Stimulated activated CD4-positive, alpha-beta T cell treated with anti-CD3 and anti-CD28 coated beads, Interleukin-4, amount 100 ng/mL, for 48 hours (primary cell): ENCODE data around the gene BCL2L12.
"Not testable (repeated sequence)": the region's sequence is repeated elsewhere in the genome, so short reads cannot be mapped to it uniquely, and the experiment has no call there.

Experiments
- DNase-seq, 2 donors: peaks; one replicate each; pipeline ENCODE4 v3.0.0-alpha.2; 2020; ENCODE audit warnings: low read depth in 2 of 2

BCL2L12 gene

DNA sequence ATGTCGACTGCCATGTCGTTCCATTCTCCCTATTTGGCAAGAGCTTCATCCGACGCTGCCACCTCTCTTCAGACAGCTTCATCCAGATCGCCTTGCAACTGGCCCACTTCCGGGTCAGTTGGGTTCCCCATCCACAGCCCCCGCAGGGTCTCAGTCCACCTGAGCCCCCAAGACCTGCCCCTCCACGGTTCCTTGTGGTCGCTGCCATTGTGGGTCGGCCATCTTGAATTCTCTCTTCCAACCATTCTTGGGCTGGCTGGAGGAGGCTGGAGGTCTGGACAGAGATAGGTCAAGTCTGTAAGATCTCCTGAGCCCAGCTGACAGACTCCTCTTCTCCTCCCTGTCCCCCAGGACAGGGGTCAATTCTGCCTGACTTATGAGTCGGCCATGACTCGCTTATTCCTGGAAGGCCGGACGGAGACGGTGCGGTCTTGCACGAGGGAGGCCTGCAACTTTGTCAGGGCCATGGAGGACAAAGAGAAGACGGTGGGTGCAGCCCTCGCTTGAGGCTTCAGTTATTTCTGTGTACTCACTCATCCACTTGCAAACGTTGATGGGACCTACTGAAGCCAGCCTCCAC lies 44.7 kb downstream of the BCL2L12 start:
- no peak for DNase-seq

DNA sequence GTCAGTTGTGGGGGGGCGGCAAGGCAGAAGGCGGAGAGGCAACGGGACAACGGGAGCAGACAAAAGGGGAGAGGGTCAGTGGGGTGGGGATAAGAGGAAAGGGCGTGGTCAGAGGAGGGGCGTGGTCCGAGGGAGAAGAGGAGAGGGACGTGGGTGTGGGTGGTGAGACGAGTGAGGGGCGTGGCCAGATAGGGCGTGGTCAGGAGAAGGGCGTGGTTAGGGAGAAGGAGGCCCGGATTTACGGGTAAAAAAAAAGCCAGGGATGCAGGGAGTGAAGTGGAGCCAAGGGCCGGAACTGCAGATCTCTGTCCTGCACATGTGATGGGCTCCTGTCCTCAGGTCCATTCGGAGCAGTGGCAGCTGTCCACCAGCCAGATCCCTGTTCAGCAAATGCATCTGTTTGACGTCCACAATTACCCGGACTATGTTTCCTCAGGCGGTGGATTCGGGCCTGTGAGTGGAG lies 46.7 kb downstream of the BCL2L12 start:
- DNase-seq: no peak

DNA sequence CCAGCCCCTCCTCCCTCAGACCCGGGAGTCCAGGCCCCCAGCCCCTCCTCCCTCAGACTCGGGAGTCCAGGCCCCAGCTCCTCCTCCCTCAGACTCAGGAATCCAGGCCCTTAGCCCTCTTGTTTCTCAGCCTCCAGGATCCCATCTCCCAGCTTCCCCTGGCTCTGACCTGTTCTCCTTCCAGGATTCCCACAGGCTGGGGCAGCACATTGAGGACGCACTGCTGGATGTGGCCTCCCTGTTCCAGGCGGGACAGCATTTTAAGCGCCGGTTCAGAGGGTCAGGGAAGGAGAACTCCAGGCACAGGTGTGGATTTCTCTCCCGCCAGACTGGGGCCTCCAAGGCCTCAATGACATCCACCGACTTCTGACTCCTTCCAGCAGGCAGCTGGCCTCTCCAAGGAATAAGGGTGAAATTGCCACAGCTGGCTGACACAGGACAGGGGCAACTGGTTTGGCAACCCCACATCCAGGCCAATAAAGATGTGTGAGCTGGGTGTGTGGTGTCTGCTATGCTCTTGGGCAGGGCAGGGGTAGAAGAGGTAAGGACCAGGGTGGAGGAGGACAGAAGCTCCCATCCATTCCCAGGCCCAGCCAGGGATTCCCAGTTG lies 47.6 kb downstream of the BCL2L12 start:
- DNase-seq: no peak

DNA sequence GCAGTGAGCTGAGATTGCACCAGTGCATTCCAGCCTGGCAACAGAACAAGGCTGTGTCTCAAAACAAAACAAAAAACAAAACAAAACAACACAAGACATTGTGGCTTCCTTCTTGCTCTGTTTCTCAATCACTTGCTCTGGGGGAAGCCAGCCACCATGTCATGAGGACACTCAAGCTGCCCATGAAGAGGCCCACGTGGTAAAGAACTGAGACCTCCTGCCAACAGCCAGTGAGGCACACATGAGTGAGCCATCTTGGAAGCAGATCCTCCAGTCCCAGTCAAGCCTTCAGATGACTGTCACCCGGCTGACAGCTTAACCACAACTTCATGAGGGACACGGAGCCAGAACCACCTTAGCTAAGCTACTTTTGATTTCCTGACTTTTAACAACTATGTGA lies 50.4 kb downstream of the BCL2L12 start:
- DNase-seq: no peak

DNA sequence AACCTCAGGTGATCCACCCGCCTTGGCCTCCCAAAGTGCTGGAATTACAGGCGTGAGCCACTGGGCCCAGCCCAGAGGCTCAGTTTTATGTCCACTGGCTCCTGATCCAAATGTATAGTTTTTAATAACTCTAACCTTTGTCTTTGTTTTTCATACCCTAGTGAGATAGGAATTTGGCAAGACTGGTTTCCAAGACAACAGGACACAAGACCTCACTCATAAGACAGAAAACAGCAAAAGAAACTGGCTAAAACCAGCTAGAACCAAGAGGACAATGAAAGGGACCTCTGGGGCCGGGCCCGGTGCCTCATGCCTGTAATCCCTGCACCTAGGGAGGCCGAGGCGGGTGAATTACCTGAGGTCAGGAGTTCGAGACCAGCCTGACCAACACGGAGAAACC lies 52.8 kb downstream of the BCL2L12 start:
- no peak for DNase-seq

DNA sequence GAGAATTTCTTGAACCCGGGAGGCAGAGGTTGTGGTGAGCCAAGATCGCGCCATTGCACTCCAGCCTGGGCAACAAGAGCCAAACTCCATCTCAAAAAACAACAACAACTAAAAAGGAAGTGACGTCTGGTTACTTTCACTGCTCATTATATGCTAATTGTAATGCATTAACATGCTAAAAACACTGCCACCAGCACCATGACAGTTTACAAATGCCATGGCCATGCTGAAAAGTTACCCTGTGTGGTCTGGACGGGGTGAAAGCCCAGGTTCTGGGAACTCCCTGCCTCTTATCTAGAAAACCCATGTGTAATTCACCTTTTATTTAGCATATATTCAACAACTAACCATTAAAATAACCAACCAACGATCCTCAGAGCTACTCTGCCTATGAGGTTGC lies 53.3 kb downstream of the BCL2L12 start:
- DNase-seq: no peak

DNA sequence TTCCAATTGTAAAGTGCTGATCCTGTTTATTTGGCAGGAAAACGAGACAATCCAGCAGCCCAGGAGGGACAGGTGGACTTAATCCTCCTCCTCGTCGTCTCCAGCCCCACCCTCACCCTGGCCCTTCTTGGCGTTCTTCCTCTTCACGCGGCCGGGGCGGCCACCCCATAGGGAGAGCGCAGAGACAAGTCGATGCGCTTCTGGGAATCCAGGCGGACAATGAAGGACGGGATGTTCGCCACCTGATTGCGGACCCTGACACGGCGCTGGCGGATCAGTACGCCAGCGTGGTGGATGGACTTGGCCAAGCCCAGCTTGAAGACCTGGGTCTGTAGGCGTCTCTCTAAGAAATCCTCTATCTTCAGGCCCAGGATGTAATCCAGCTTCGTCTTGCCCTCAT lies 53.7 kb downstream of the BCL2L12 start:
- not testable (repeated sequence) for DNase-seq
